KMS-11 (cell line): ENCODE measurements around the gene PHACTR3.
"Not testable (repeated sequence)": the region's sequence is repeated elsewhere in the genome, so short reads cannot be mapped to it uniquely, and the experiment has no call there.

Experiments
- H2AFZ ChIP-seq: fragments of 200-600 bp; sonication (generic); 2 replicates; pipeline ENCODE4 v1.6.1; 2016; ENCODE audit warnings: antibody characterized with exemption, mixed run types, low read depth
- H3K27ac ChIP-seq: fragments of 200-600 bp; sonication (generic); 2 replicates; pipeline ENCODE4 v1.6.1; 2016; ENCODE audit warnings: mild to moderate bottlenecking, mixed run types
- H3K27me3 ChIP-seq: fragments of 200-600 bp; sonication (generic); 2 replicates; pipeline ENCODE4 v1.6.1; 2017; ENCODE audit warnings: mild to moderate bottlenecking, low read depth, mixed run types, moderate library complexity; ENCODE audit not compliant: insufficient read depth
- H3K36me3 ChIP-seq: fragments of 200-600 bp; sonication (generic); 2 replicates; pipeline ENCODE4 v1.6.1; 2017; ENCODE audit warnings: mild to moderate bottlenecking, mixed run types; ENCODE audit not compliant: insufficient read depth
- H3K4me1 ChIP-seq: fragments of 200-600 bp; sonication (generic); 2 replicates; pipeline ENCODE4 v1.6.1; 2016; ENCODE audit warnings: mild to moderate bottlenecking, low read depth, mixed run types; ENCODE audit not compliant: poor library complexity, severe bottlenecking
- H3K4me2 ChIP-seq: fragments of 200-600 bp; sonication (generic); 2 replicates; pipeline ENCODE4 v1.7.0; 2016; ENCODE audit warnings: mild to moderate bottlenecking, mixed run types
- H3K4me3 ChIP-seq: fragments of 200-600 bp; sonication (generic); IDR thresholded peaks from 2 replicates; pipeline ENCODE4 v1.6.1; 2017; ENCODE audit warnings: low read depth, low read length, mixed read lengths; ENCODE audit not compliant: insufficient read depth
- H3K79me2 ChIP-seq: fragments of 200-600 bp; sonication (generic); 2 replicates; pipeline ENCODE4 v1.6.1; 2016; ENCODE audit warnings: low read depth, mixed run types; ENCODE audit not compliant: insufficient read depth
- H3K9ac ChIP-seq: fragments of 200-600 bp; sonication (generic); 2 replicates; pipeline ENCODE4 v1.6.1; 2016; ENCODE audit warnings: mild to moderate bottlenecking, mixed run types
- H4K20me1 ChIP-seq: fragments of 200-600 bp; sonication (generic); 2 replicates; pipeline ENCODE4 v1.6.1; 2016; ENCODE audit warnings: mild to moderate bottlenecking, mixed run types; ENCODE audit not compliant: insufficient read depth
- TF ChIP-seq, protein P1 (sequence below): fragments of 200-600 bp; sonication (generic); conservative IDR thresholded peaks from 2 replicates; pipeline ENCODE4 v1.6.1; 2017; ENCODE audit warnings: low read depth, mild to moderate bottlenecking, antibody characterized with exemption, low read length, moderate library complexity, mixed read lengths

Gene PHACTR3

DNA sequence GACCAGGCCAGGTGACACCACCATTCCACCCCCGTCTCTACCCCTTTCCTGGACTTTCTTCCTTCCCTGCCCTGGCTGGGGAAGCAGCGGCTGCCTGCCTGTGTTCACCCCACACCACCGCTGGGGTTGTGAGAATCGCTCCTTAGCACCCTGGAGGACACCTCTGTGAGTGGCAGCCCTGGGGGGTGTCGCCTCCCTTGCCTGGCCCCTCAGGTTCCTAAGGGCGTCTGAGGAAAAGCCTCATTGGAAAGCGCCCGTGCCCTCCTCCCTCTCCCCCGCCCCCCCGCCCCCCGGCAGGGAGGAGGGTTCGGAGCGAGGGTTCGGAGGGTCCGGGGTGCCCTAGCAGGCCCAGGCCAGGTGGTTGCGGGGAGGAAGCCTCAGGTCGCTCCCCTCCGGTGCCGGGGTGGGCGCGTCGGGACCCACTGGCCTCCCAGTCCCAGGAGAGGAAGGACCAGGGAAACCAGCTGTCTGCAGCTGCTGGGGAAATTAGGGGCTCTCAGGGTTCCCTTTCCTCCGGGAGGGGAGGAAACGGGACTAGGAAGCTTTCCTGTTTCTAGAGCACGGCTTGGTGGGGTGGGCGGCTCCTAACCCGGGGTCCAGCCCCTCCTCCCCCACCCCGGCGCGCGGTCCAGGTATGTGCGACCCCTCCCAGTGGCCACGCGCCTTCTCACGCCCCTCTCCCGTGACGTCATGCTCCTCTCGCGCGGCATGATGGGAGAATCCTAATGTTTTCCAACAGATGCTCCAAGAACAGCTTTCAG lies at the start of gene PHACTR3:
Gene PHACTR3 (plus strand): TSS at position 760 of the 761 bp plus-strand sequence. CDS start 475 bp downstream, outside the sequence.
- H3K4me1 ChIP-seq: no peaks in the 10 kb centered on the region
- H3K79me2 ChIP-seq: no peaks in the 10 kb centered on the region
- no peak within 1 kb of the TSS for H3K27ac ChIP-seq
- no peaks in the 10 kb centered on the region for H4K20me1 ChIP-seq
- no peaks in the 10 kb centered on the region for H3K36me3 ChIP-seq
- no peak within 1 kb of the TSS for H3K4me3 ChIP-seq
- TF ChIP-seq, protein P1, sequence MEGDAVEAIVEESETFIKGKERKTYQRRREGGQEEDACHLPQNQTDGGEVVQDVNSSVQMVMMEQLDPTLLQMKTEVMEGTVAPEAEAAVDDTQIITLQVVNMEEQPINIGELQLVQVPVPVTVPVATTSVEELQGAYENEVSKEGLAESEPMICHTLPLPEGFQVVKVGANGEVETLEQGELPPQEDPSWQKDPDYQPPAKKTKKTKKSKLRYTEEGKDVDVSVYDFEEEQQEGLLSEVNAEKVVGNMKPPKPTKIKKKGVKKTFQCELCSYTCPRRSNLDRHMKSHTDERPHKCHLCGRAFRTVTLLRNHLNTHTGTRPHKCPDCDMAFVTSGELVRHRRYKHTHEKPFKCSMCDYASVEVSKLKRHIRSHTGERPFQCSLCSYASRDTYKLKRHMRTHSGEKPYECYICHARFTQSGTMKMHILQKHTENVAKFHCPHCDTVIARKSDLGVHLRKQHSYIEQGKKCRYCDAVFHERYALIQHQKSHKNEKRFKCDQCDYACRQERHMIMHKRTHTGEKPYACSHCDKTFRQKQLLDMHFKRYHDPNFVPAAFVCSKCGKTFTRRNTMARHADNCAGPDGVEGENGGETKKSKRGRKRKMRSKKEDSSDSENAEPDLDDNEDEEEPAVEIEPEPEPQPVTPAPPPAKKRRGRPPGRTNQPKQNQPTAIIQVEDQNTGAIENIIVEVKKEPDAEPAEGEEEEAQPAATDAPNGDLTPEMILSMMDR: no peak
- no peak within 1 kb of the TSS for H2AFZ ChIP-seq
- H3K27me3 ChIP-seq: peaks cover 29% of the 10 kb centered on the region; the same call in 1 of the 2 replicates
- H3K4me2 ChIP-seq: no peak within 1 kb of the TSS
- no peak within 1 kb of the TSS for H3K9ac ChIP-seq

GRCh38 chr20:59557733-59558529 lies 46.4 kb upstream of the PHACTR3 start:
- not testable (repeated sequence) for H3K79me2 ChIP-seq, H3K36me3 ChIP-seq, H3K9ac ChIP-seq, H3K4me1 ChIP-seq, H4K20me1 ChIP-seq, H3K27me3 ChIP-seq, H3K27ac ChIP-seq, H3K4me3 ChIP-seq, H2AFZ ChIP-seq, H3K4me2 ChIP-seq

GRCh38 chr20:59559024-59559817 lies 45.1 kb upstream of the PHACTR3 start:
- no peaks in the 10 kb centered on the region for H4K20me1 ChIP-seq
- no peaks in the 10 kb centered on the region for H3K79me2 ChIP-seq
- H3K36me3 ChIP-seq: no peaks in the 10 kb centered on the region
- H3K27ac ChIP-seq: no peak overlapping the region
- no peak overlapping the region for H2AFZ ChIP-seq
- TF ChIP-seq, protein P1: no peak
- no peak overlapping the region for H3K4me3 ChIP-seq
- H3K4me1 ChIP-seq: no peaks in the 10 kb centered on the region
- no peak overlapping the region for H3K4me2 ChIP-seq
- no peaks in the 10 kb centered on the region; the same call in 1 of the 2 replicates for H3K27me3 ChIP-seq
- H3K9ac ChIP-seq: no peak overlapping the region

- H3K36me3 ChIP-seq: no peaks in the 10 kb centered on the region
- no peak overlapping the region for H3K9ac ChIP-seq
- TF ChIP-seq, protein P1: no peak
Observed at GRCh38 chr20:59559863-59560262, 44.5 kb upstream of the PHACTR3 start.

More at GRCh38 chr20:59559863-59560262, 44.5 kb upstream of the PHACTR3 start:
- Histone ChIP-seq H2AFZ (no peak overlapping the region), H3K4me3 (no peak overlapping the region), H3K4me1 (no peaks in the 10 kb centered on the region), H3K79me2 (no peaks in the 10 kb centered on the region), H3K4me2 (no peak overlapping the region), H3K27me3 (no peaks in the 10 kb centered on the region; the same call in 1 of the 2 replicates), H4K20me1 (no peaks in the 10 kb centered on the region), H3K27ac (no peak overlapping the region)
